ENCODE measurements around the gene ZNF607.

DNA sequence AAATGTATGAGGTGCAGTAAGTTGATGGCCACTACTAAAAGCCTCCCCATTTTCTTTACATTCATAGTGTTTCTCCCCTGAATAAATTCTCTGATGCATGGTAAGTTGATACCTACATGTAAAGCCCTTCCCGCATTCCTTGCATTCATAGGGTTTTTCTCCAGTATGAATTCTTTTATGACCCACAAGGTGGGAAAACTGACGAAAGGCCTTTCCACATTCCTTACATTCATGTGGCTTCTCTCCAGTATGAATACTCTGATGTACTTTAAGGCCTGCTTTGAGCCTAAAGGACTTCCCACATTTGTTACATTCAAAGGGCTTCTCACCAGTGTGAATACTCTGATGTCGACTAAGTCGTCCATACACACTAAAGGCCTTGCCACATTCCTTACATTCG lies 20.5 kb downstream of the ZNF607 start:
- TF ChIP-seq POLR2AphosphoS5 (IDR thresholded peaks at IDR 0.05) = no peak
- TF ChIP-seq, protein P1, sequence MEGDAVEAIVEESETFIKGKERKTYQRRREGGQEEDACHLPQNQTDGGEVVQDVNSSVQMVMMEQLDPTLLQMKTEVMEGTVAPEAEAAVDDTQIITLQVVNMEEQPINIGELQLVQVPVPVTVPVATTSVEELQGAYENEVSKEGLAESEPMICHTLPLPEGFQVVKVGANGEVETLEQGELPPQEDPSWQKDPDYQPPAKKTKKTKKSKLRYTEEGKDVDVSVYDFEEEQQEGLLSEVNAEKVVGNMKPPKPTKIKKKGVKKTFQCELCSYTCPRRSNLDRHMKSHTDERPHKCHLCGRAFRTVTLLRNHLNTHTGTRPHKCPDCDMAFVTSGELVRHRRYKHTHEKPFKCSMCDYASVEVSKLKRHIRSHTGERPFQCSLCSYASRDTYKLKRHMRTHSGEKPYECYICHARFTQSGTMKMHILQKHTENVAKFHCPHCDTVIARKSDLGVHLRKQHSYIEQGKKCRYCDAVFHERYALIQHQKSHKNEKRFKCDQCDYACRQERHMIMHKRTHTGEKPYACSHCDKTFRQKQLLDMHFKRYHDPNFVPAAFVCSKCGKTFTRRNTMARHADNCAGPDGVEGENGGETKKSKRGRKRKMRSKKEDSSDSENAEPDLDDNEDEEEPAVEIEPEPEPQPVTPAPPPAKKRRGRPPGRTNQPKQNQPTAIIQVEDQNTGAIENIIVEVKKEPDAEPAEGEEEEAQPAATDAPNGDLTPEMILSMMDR (IDR thresholded peaks at IDR 0.05) = no peak
- TF ChIP-seq POLR2A (IDR thresholded peaks at IDR 0.05) = no peak

Measured in breast epithelium (tissue), 3 donors.